ENCODE data around the gene SHROOM2. TPM values are rescaled to one million over a fixed set of nuclear protein-coding genes. Genes with fewer than 3 reads are reported as not detected.

The SHROOM2 gene
- total RNA-seq, 1 experiment from 2014 or later: 13.9 TPM

DNA sequence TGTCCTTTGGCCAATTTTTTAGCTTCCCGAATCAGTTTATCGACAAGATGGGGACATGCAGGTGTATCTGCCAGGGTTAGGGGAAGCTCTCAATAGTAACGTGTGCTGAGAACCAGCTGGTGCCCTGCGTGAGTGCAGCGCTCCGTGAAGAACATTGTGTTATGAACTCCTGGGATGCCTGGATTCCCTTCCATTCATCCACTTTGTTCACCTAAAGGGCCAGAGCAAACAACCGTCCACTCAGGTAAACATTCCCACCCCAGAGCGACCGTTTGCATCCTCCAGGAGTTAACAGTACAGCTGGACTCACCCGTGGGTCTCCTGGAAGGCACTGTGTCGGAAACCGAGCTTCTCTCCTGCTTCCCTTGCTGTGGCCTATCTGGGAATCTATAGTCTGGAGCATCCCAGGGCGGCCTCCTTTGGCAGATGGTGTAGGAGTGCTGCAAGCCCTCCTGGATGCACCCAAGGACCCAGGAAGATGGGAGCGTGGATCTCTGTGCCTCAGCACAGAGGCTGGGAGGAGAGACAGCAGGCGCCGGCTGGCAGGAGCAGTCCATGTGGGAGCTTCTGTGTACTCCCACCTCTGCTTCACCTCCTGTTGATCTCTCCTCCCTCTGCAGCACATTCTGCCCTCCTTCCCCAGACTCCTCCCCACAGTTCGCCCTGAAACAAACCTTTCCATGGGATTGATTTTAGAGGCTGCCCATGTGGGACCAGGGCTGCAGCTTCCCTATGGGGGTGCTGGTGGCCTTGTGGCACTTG, 62.7 kb downstream of the SHROOM2 start:
- no peaks in the 10 kb centered on the region for H3K27me3 ChIP-seq (ENCODE audit: insufficient read depth, low read length)
- H3K23me2 ChIP-seq (ENCODE audit: insufficient read length, low read depth, low read length, poor library complexity, severe bottlenecking): no peaks in the 10 kb centered on the region
- no peaks in the 10 kb centered on the region; the same call in 1 of the 2 replicates for H3K79me2 ChIP-seq (ENCODE audit: insufficient read depth, low read length)
- TF ChIP-seq, protein P1, sequence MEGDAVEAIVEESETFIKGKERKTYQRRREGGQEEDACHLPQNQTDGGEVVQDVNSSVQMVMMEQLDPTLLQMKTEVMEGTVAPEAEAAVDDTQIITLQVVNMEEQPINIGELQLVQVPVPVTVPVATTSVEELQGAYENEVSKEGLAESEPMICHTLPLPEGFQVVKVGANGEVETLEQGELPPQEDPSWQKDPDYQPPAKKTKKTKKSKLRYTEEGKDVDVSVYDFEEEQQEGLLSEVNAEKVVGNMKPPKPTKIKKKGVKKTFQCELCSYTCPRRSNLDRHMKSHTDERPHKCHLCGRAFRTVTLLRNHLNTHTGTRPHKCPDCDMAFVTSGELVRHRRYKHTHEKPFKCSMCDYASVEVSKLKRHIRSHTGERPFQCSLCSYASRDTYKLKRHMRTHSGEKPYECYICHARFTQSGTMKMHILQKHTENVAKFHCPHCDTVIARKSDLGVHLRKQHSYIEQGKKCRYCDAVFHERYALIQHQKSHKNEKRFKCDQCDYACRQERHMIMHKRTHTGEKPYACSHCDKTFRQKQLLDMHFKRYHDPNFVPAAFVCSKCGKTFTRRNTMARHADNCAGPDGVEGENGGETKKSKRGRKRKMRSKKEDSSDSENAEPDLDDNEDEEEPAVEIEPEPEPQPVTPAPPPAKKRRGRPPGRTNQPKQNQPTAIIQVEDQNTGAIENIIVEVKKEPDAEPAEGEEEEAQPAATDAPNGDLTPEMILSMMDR (conservative IDR thresholded peaks at IDR 0.05): no peak
- no peak overlapping the region for H3T11ph ChIP-seq (ENCODE audit: low read length)
- H2BK5ac ChIP-seq (ENCODE audit: insufficient read length, low read length): no peak overlapping the region
- Mint-ChIP-seq H3K27ac (no peak overlapping the region; a peak in 1 of 7 replicates), H3K9me3 (peaks cover 14 to 51% of the 10 kb centered on the region in 2 experiments), H3K36me3 (ENCODE audit: insufficient read depth in 1 of 3, low read depth in 3 of 3) (peaks cover 0 to 16% (median 7%) of the 10 kb centered on the region in 3 experiments; a peak in 5 of 7 replicates), H3K4me1 (peaks cover 10 to 22% of the 10 kb centered on the region in 2 experiments), H3K27me3 (ENCODE audit: low read depth) (no peaks in the 10 kb centered on the region), H3K4me3 (no peak overlapping the region)
- H3K79me1 ChIP-seq (ENCODE audit: insufficient read depth, low read depth, low read length, poor library complexity, severe bottlenecking): peaks cover 9% of the 10 kb centered on the region
- H4K91ac ChIP-seq (ENCODE audit: insufficient read length, low read depth, low read length): no peak overlapping the region
- no peak overlapping the region for H2BK20ac ChIP-seq (ENCODE audit: low read depth, low read length, poor library complexity, severe bottlenecking)
- no CpG with 5 or more reads among the region's 17 CpGs for WGBS (ENCODE audit: extremely low coverage, insufficient read length, low lambda C conversion rate)
- H2BK120ac ChIP-seq (ENCODE audit: low read depth, low read length, poor library complexity, severe bottlenecking): no peak overlapping the region
- H4K5ac ChIP-seq (ENCODE audit: insufficient read length, low read depth, low read length): no peak overlapping the region
- H3K4me2 ChIP-seq (ENCODE audit: insufficient read depth, insufficient read length, low read length): no peak overlapping the region
- H3K4me1 ChIP-seq (ENCODE audit: insufficient read depth, low read length): peaks cover 12% of the 10 kb centered on the region
- no peak overlapping the region for H2BK12ac ChIP-seq (ENCODE audit: insufficient read length, low read depth, low read length)
- H3K23ac ChIP-seq (ENCODE audit: insufficient read length, low read depth, low read length): no peak overlapping the region
- no peaks in the 10 kb centered on the region for H3K9me3 ChIP-seq (ENCODE audit: control insufficient read depth, low read depth, low read length)
- no peak overlapping the region for H3K18ac ChIP-seq (ENCODE audit: insufficient read length, low read depth, low read length)
- no peaks in the 10 kb centered on the region for H4K20me1 ChIP-seq (ENCODE audit: control insufficient read depth, insufficient read depth, insufficient read length)
- H3K9ac ChIP-seq (ENCODE audit: extremely low read depth, insufficient read length, low read length): no peak overlapping the region
- DNase-seq: no peak
- H3K14ac ChIP-seq (ENCODE audit: insufficient read depth, low read length): no peak overlapping the region
- H3K56ac ChIP-seq (ENCODE audit: insufficient read length, low read depth, low read length): peak overlapping the region; percentile 11
- H2AK5ac ChIP-seq (ENCODE audit: insufficient read length, low read length): no peak overlapping the region
- H3K27ac ChIP-seq (ENCODE audit: insufficient read length, low read depth, low read length): no peak overlapping the region
- no peak overlapping the region for H2AFZ ChIP-seq (ENCODE audit: low read length)
- H4K8ac ChIP-seq (replicated peaks; ENCODE audit: insufficient read length, low read depth, low read length): no peak overlapping the region
- no peak overlapping the region for H2BK15ac ChIP-seq (ENCODE audit: low read depth, low read length)
- no peak overlapping the region for H3K4ac ChIP-seq (ENCODE audit: low read depth, low read length)
